NCI-H146 treated with DMSO at 0.1 percent for 48 hours (cell line): ENCODE data around the gene NRG3.
"Not testable (repeated sequence)": the region's sequence is repeated elsewhere in the genome, so short reads cannot be mapped to it uniquely, and the experiment has no call there.

ENCODE experiments used
- DNase-seq: peaks from one replicate; lab custom pipeline; 2025; ENCODE audit not compliant: unreplicated experiment; lab: John Stamatoyannopoulos, UW

The NRG3 gene

DNA sequence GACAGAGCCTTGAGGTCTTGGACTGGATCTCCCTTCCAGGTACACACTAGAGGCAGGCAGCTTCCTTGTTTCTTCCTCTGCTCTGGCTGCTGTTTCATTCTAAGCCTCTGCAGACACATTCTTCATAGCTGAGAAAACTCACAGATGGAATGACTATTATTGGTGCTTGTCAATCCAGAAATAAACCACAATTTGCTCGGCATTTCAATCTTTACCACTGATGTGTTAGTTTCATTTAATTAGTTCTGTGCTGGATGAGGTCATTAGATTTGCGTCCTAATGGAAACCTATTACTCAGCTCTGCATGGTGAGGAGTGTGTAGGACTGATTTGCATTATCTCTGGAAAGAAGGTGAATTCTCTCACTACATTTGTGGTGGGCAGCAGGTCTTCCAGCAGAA is 392.5 kb downstream of the NRG3 start:
- no peak for DNase-seq

DNA sequence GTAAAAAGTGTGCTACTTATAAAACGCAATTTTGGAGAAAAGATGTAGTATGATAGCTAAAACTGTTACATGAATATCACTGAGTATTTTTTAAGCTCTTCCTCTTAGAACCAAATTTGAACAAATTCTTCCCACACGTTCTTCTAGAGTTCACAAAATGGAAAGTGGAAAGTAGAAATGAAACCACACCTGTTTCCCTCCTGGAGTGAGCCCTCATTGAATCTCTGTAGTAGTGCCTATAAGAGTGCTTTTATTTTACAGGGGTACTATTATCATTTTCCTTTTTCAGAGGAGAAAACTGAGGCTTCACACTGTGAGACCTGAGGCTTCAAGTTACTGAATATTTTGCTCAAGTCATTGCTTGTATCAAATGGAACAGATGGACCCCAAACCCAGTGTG is 393.0 kb downstream of the NRG3 start:
- DNase-seq = no peak

GRCh38 chr10:82277591-82277990 is 402.6 kb downstream of the NRG3 start:
- DNase-seq = no peak

DNA sequence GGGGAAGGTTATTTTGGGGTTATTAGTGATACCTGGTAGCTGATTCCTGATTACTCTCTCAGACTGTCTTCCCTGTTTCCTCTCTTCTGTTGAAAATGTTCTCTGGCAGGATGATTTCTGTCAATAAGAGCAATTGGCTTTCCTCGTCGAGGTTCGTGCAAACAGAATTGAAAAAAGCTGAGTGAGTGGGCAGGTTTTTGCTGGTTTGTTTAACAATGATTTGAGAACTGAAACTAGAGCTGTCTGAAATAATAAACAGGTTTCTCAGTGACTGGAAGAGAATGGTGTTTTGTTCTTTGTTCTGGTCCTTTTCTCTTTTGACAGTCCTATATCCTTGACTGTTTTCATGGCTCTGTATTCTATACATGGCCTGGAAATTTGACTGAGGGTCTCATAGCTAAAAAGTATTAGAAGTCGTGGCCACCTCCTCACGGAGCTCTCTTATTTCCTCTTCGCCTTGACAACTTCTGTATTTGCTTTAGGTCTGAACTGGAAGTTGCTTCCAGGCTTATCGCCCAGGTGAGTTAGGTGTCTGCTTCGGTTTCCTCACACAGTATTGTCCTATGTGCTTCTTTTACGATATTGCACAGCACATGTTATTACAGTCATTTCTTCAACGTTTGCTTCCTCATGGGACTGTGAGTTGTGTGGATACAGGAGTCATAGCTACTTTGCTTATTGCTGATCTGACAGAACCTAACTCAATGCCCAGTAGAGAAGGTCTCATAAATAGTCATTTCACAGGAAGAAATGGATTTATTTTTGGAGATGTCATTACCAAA is 403.6 kb downstream of the NRG3 start:
- DNase-seq = no peak

- DNase-seq = no peak
These were observed 407.9 kb downstream of the NRG3 start for GRCh38 chr10:82282782-82283456.

GRCh38 chr10:82284180-82284579 is 409.2 kb downstream of the NRG3 start:
- no peak for DNase-seq

DNA sequence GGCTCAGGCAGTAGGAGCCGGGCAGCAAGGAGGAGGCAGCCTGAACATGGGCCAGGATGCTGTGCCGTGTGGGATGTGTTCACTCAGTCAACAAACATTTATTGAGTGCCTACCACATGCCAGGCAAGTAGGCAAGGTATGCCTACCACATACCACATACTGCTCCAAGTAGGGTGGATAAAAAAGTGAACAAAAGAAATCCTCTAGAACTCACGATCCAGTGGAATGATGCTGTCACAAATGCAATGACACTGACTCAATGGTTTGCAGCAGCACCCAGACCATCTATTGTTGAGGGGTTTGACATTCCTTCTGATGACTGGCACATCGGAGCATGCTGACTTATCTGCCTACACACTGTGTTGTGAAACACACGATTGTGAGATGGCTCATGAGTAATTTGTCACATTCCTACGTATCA is 413.5 kb downstream of the NRG3 start:
- no peak for DNase-seq

GRCh38 chr10:82289945-82290344 is 415.0 kb downstream of the NRG3 start:
- DNase-seq = no peak

DNA sequence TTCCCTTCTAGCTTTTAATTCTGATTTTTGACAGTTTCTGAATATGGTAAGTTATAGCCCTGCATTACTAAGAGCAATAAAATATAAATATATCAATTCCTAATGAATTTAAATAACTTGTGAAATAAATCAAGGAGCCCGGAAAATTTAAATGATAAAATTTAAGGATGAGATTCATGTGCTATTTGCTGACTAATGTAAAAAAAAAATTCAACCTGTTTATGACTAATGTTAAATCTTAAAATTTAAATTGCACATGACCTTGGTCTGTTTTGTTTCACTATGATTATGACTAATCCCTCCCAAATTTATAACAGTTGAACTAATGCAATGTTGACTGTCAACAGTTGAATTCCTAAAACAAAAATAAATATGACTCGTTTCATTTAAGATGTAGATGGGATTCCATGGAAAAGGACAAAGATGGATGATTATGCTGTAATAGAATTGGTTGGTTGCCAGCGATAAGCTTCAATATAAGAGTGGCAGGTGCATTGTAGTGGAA is 419.9 kb downstream of the NRG3 start:
- DNase-seq = no peak

DNA sequence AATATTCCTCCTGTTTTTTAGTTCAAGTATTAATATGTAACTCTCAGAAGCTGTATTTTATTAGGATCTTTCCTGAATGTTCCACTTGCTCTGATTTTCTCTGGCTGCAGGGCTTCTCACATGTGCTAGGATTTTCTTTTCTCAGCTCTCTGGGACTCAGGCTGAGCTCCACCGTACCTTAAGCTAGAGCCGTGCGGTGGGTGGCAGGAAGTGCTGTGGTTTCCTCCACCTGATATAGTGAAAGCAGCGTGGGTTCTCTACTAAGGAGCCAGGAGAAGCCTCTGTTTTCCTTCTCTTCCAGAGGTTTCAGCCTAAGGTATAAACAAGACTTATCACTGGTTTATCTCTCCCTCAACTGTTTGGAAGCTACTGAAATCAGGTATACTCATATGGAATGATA is 433.6 kb downstream of the NRG3 start:
- DNase-seq = no peak

DNA sequence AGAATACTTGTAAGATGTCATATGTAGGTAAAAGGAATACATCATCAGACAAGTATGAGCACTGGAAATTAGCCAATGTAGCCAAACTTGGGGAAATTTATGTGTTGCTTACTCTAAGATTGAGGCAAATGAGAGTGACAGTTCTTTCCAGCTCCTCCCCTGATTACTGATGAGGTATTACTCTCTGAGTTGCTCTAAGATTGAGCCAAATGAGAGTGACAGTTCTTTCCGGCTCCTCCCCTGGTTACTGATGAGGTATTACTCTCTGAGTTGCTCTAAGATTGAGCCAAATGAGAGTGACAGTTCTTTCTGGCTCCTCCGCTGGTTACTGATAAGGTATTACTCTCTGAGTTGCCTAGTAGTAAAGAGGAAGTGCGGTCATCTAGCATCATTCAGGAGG is 435.8 kb downstream of the NRG3 start:
- DNase-seq = no peak

- no peak for DNase-seq
These were observed 438.4 kb downstream of the NRG3 start for GRCh38 chr10:82313401-82313800.

GRCh38 chr10:82318534-82318933 is 443.5 kb downstream of the NRG3 start:
- no peak for DNase-seq

DNA sequence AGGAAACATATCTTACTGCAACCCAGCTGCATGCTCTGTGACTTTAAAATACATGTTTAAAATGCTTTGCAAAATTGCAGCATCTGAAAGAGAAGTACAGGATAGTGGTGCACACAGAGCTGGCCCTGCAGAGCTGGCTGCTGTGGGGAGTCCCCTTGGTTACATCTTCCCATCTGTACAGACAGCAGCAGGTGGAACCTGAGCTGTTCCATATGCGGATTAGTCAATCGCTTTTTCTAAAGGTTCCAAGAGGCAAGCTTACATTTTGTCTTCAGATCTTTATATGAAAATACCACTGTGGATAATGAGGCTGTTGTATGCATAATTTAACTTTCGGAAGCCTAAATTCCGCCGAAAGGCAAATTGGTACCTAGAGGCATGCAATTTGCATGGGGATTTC is 444.1 kb downstream of the NRG3 start:
- no peak for DNase-seq

DNA sequence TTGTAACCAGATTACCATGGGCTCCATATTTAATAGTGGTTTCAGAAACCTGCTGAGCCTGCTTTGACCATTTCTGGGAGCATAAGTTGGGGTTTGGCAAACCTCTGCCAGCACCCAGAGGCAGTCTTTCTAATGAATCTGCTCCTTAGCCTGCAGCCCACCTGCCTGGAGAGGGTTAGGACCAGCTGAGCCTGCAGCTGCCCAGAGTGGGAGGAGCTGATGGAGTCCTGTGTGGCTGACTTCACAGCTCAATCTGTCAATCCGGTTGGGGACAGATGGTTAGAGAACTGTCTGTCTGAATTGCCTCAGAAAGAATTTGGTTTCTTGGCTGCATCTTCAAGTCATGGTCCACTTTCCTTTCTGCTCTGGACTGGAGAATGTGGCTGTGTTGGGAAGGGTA is 444.6 kb downstream of the NRG3 start:
- no peak for DNase-seq

DNA sequence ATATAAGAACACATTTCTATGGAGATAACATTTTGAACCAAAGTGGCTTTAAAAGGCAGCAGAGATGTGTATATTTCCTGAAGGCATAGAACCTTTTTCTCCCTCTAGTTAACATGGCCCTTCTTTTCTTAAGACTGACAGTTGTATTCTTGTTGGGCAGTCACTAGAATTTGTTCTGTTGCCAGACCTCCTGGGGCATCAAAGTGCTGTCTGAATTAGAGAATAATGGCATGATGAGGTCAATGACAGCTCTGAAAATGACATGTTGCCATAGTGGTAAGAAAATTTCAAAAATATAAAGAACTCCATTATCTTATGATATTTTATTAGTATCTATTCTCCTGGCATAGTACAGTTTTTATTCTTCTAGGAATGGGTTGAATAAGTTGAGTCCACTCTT is 446.7 kb downstream of the NRG3 start:
- DNase-seq = no peak

GRCh38 chr10:82331716-82332115 is 456.7 kb downstream of the NRG3 start:
- DNase-seq = no peak

DNA sequence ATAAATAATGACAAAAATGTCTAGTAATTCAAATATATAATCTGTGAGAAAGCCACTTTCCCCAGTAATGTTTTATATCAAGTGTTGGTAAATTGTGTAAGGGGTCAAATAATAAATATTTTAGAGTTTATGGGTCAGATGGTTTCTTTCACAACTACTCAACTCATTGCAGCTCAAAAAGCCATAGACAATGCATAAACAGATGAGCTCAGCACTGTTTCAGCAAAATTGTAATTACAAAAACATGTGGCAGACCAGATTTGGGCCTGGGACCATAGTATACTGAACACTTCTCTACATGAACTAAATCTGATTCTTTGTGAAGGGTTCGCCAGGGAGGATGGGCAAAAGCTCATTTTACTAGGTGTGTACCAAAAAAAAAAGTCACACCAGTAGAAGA is 460.8 kb downstream of the NRG3 start:
- no peak for DNase-seq

DNA sequence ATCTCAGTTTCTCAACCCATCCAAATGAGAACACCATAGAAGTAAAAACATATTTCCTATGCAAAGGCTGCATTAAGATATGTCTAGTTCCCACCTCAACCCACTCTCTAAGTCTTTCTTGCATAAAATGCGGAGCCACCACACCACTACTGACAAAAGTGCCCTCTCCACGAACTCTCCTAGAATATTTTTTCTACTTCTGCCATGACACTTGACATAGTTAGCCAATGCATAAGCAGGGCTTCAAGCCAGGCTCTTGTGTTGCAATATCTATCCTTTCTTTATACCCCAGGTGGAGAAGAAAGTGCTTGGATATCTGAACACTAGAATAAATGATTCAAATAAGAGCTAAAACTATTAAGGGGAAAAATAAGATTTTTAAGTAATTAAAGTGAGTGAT is 465.2 kb downstream of the NRG3 start:
- DNase-seq = no peak

- DNase-seq = not testable (repeated sequence)
These were observed 474.6 kb downstream of the NRG3 start for GRCh38 chr10:82349590-82349989.

DNA sequence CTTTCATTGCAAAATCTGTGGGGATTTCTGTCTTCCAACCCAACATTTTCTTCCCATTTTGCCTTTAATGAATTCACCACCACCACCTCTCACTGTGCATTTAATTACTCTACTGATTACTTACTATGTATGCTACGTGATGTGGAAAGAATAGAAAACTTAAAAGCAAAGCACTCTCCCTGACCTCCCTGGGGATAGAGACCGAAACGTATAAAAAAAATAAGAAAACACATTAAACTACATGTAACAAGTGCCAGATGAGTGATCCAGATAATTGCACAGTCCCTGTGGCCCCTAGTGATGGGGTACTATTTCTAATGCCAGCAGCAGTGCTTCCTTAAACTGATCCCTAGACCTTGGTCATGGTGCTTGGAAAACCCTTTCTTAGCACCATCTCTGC is 478.4 kb downstream of the NRG3 start:
- no peak for DNase-seq

GRCh38 chr10:82358486-82359099 is 483.6 kb downstream of the NRG3 start:
- no peak for DNase-seq
